ENCODE data around the gene GNPTG.

Gene GNPTG

GRCh38 chr16:1308977-1309885 lies 42.5 kb upstream of the GNPTG start, which contains the start of gene UBE2I:
Gene UBE2I (plus strand): TSS chr16:1309636. CDS start chr16:1314031, 4,395 bp downstream.
- H2AFZ ChIP-seq (ENCODE audit: low read depth): peak within 1 kb of the TSS; percentile 85
- peaks cover 21% of the 10 kb centered on the region for H3K4me1 ChIP-seq (ENCODE audit: low read depth, poor library complexity, severe bottlenecking)
- H3K4me2 ChIP-seq: peak within 1 kb of the TSS; percentile 99
- peaks cover 6% of the 10 kb centered on the region; the same call in 1 of the 2 replicates for H3K36me3 ChIP-seq (ENCODE audit: insufficient read depth)
- H3K27me3 ChIP-seq (ENCODE audit: insufficient read depth, low read depth): no peaks in the 10 kb centered on the region
- TF ChIP-seq, protein P1, sequence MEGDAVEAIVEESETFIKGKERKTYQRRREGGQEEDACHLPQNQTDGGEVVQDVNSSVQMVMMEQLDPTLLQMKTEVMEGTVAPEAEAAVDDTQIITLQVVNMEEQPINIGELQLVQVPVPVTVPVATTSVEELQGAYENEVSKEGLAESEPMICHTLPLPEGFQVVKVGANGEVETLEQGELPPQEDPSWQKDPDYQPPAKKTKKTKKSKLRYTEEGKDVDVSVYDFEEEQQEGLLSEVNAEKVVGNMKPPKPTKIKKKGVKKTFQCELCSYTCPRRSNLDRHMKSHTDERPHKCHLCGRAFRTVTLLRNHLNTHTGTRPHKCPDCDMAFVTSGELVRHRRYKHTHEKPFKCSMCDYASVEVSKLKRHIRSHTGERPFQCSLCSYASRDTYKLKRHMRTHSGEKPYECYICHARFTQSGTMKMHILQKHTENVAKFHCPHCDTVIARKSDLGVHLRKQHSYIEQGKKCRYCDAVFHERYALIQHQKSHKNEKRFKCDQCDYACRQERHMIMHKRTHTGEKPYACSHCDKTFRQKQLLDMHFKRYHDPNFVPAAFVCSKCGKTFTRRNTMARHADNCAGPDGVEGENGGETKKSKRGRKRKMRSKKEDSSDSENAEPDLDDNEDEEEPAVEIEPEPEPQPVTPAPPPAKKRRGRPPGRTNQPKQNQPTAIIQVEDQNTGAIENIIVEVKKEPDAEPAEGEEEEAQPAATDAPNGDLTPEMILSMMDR (conservative IDR thresholded peaks at IDR 0.05; ENCODE audit: low read depth, low read length): no peak
- H3K9ac ChIP-seq: peak within 1 kb of the TSS; percentile 100
- peaks cover 44% of the 10 kb centered on the region for H3K79me2 ChIP-seq (ENCODE audit: insufficient read depth, low read depth)
- H4K20me1 ChIP-seq (ENCODE audit: insufficient read depth): peaks cover 38% of the 10 kb centered on the region
- peak within 1 kb of the TSS; percentile 99 for H3K27ac ChIP-seq
- H3K4me3 ChIP-seq (IDR thresholded peaks at IDR 0.05; ENCODE audit: insufficient read depth, low read depth, low read length): no peak within 1 kb of the TSS

GRCh38 chr16:1309888-1310831 lies 41.6 kb upstream of the GNPTG start:
- Histone ChIP-seq H2AFZ (ENCODE audit: low read depth) (no peak overlapping the region), H3K27ac (peak overlapping the region; percentile 31), H3K4me3 (IDR thresholded peaks at IDR 0.05; ENCODE audit: insufficient read depth, low read depth, low read length) (no peak overlapping the region), H3K36me3 (ENCODE audit: insufficient read depth) (peaks cover 9% of the 10 kb centered on the region; the same call in 1 of the 2 replicates), H3K27me3 (ENCODE audit: insufficient read depth, low read depth) (no peaks in the 10 kb centered on the region), H3K9ac (peak overlapping the region; percentile 64; the same call in 1 of the 2 replicates), H3K4me1 (ENCODE audit: low read depth, poor library complexity, severe bottlenecking) (peaks cover 16% of the 10 kb centered on the region), H4K20me1 (ENCODE audit: insufficient read depth) (peaks cover 40% of the 10 kb centered on the region), H3K4me2 (peak overlapping the region; percentile 99), H3K79me2 (ENCODE audit: insufficient read depth, low read depth) (peaks cover 52% of the 10 kb centered on the region)
- TF ChIP-seq, protein P1 (conservative IDR thresholded peaks at IDR 0.05; ENCODE audit: low read depth, low read length): no peak

DNA sequence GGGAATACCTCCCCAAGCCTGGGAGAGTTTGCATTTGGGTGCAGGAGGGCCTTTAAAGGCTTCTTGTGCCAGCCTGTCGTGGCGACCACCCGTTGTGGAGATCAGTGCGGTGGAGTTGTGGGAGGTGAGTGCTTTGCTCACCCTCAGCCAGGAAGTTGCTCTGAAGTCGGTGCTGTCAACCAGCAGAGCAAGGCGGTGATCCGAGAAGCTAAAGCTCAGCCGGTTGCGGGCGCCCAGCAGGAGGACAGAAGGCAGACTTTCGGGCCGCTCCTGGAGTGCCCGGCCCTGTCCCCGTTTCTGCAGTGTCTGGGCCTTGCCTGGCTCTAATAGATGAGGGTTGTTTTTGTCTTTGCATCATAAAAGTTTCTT lies 40.9 kb upstream of the GNPTG start:
- H3K4me1 ChIP-seq (ENCODE audit: low read depth, poor library complexity, severe bottlenecking): peaks cover 16% of the 10 kb centered on the region
- peaks cover 57% of the 10 kb centered on the region for H3K79me2 ChIP-seq (ENCODE audit: insufficient read depth, low read depth)
- H3K27me3 ChIP-seq (ENCODE audit: insufficient read depth, low read depth): no peaks in the 10 kb centered on the region
- H3K27ac ChIP-seq: no peak overlapping the region
- peaks cover 9% of the 10 kb centered on the region; the same call in 1 of the 2 replicates for H3K36me3 ChIP-seq (ENCODE audit: insufficient read depth)
- peaks cover 40% of the 10 kb centered on the region for H4K20me1 ChIP-seq (ENCODE audit: insufficient read depth)
- no peak overlapping the region for H3K4me3 ChIP-seq (IDR thresholded peaks at IDR 0.05; ENCODE audit: insufficient read depth, low read depth, low read length)
- peak overlapping the region; percentile 64; the same call in 1 of the 2 replicates for H3K9ac ChIP-seq
- H2AFZ ChIP-seq (ENCODE audit: low read depth): no peak overlapping the region
- peak overlapping the region; percentile 99 for H3K4me2 ChIP-seq
- TF ChIP-seq, protein P1 (conservative IDR thresholded peaks at IDR 0.05; ENCODE audit: low read depth, low read length): no peak

DNA sequence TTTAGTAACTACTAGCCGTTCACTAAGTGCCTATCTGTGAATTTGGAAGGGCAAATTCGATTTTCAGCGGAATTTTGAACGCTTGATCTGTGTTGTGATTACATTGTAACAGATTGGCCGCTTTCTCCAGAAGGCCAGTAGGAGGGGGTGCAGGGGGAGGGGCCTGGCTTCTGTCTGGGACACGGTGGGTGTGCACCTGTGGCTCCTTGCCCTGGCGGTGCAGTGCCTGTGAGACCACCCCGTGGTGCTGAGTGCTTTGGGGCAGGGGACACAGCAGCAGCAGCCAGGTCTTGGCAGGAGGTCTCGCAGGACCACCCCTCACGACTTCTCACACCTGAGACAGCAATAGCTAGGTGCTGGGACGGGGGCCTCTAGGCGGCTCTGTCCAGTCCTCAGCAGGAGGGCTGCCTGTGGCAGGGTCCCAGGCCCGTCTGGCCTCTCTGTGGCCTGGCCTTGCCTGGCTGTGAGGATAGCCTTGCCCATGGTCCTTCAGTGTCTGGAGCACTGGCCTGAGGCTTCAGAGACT lies 40.5 kb upstream of the GNPTG start:
- Histone ChIP-seq H3K36me3 (ENCODE audit: insufficient read depth) (peaks cover 13% of the 10 kb centered on the region; the same call in 1 of the 2 replicates), H3K4me1 (ENCODE audit: low read depth, poor library complexity, severe bottlenecking) (peaks cover 16% of the 10 kb centered on the region), H3K27me3 (ENCODE audit: insufficient read depth, low read depth) (no peaks in the 10 kb centered on the region), H3K27ac (no peak overlapping the region), H4K20me1 (ENCODE audit: insufficient read depth) (peaks cover 40% of the 10 kb centered on the region), H2AFZ (ENCODE audit: low read depth) (no peak overlapping the region), H3K9ac (no peak overlapping the region; the same call in 1 of the 2 replicates), H3K4me3 (IDR thresholded peaks at IDR 0.05; ENCODE audit: insufficient read depth, low read depth, low read length) (no peak overlapping the region), H3K4me2 (peak overlapping the region; percentile 99), H3K79me2 (ENCODE audit: insufficient read depth, low read depth) (peaks cover 61% of the 10 kb centered on the region)
- TF ChIP-seq, protein P1 (conservative IDR thresholded peaks at IDR 0.05; ENCODE audit: low read depth, low read length): no peak

Measured in KMS-11 (cell line).